GM12878 (cell line): ENCODE results near the gene ZNF581. TPM values are rescaled to one million over a fixed set of nuclear protein-coding genes. Genes with fewer than 3 reads are reported as not detected.

Source experiments
- ATAC-seq: fragments of 200-7000 bp; cut with Tn5 transposase; 3 replicates; pipeline ENCODE4 v1.9.1; 2020; ENCODE audit warnings: mild to moderate bottlenecking, moderate library complexity
- BruUV-seq: library from RNA; stranded (reverse); fragments of 400-500 nt; replicated peaks from 2 replicates; lab custom pipeline; 2021; lab: Mats Ljungman, UMichigan
- CTCF ChIA-PET: fragments of 300-600 bp; sonication (Branson Sonifier 250); formaldehyde crosslinking; extraction: SDS; loops from one replicate; lab custom pipeline; 2021; ENCODE audit warnings: inconsistent platforms; lab: Yijun Ruan, JAX
- POLR2A ChIA-PET: fragments of 350-600 bp; formaldehyde crosslinking; extraction: SDS; loops from one replicate; lab custom pipeline; 2021; ENCODE audit warnings: inconsistent platforms; lab: Charles Lee
- RAD21 ChIA-PET: fragments of 300-600 bp; sonication (Branson Sonifier 250); formaldehyde crosslinking; loops from one replicate; lab custom pipeline; 2023; ENCODE audit warnings: antibody characterized with exemption; ENCODE audit not compliant: unreplicated experiment; lab: Charles Lee
- SMC1A ChIA-PET: fragments of 300-600 bp; sonication (Branson Sonifier 250); formaldehyde crosslinking; loops from one replicate; lab custom pipeline; 2023; ENCODE audit not compliant: unreplicated experiment, uncharacterized antibody; lab: Charles Lee
- DNase-seq: peaks from one replicate; pipeline ENCODE4 v3.0.0-alpha.2; 2011; ENCODE audit warnings: low read depth, low spot score
- FAIRE-seq: peaks from 3 replicates; lab custom pipeline; 2011; peaks lifted over from hg19 to GRCh38; lab: Jason Lieb, UNC
- H2AFZ ChIP-seq: 2 replicates; pipeline ENCODE4 v1.6.0; 2011; ENCODE audit warnings: low read depth, low read length, control low read depth; ENCODE audit not compliant: control insufficient read depth
- H3K27ac ChIP-seq: 2 replicates; pipeline ENCODE4 v1.5.1; 2011; ENCODE audit warnings: control low read depth; ENCODE audit not compliant: control insufficient read depth, insufficient read depth
- H3K27me3 ChIP-seq, 2 experiments: replicated peaks in 1 of 2; 2 replicates each; pipeline versions ENCODE4 v1.6.0 to v1.6.1; 2011; ENCODE audit warnings: low read length in 1 of 2; ENCODE audit not compliant: control insufficient read depth in 2 of 2, insufficient read depth in 2 of 2
- H3K36me3 ChIP-seq, 2 experiments: 2 replicates each; pipeline ENCODE4 v1.5.1; 2011; ENCODE audit warnings: low read length in 1 of 2; ENCODE audit not compliant: control insufficient read depth in 2 of 2, insufficient read depth in 2 of 2
- H3K4me1 ChIP-seq: 2 replicates; pipeline ENCODE4 v1.6.1; 2011; ENCODE audit warnings: mild to moderate bottlenecking, low read length, moderate library complexity, mixed read lengths; ENCODE audit not compliant: control insufficient read depth, insufficient read depth
- H3K4me2 ChIP-seq: 2 replicates; pipeline ENCODE4 v1.6.0; 2011; ENCODE audit warnings: control low read depth; ENCODE audit not compliant: control insufficient read depth, insufficient read depth
- H3K4me3 ChIP-seq: fragments of 200-600 bp; sonication (generic); 2 replicates; pipeline ENCODE4 v1.5.1; 2016
- H3K79me2 ChIP-seq: 2 replicates; pipeline ENCODE4 v1.6.0; 2011; ENCODE audit warnings: low read length; ENCODE audit not compliant: control insufficient read depth, insufficient read depth
- H3K9ac ChIP-seq: 2 replicates; pipeline ENCODE4 v1.8.0; 2011; ENCODE audit warnings: low read length, control low read depth, mixed read lengths; ENCODE audit not compliant: control insufficient read depth, insufficient read depth
- H3K9me3 ChIP-seq: replicated peaks from 3 replicates; pipeline ENCODE4 v1.5.1; 2011; ENCODE audit warnings: mild to moderate bottlenecking, low read length; ENCODE audit not compliant: control insufficient read depth, insufficient read depth
- H4K20me1 ChIP-seq: 2 replicates; pipeline ENCODE4 v1.6.0; 2011; ENCODE audit not compliant: control insufficient read depth, insufficient read depth
- CREM ChIP-seq: IDR thresholded peaks from 2 replicates; pipeline ENCODE4 v1.6.1; 2014; ENCODE audit warnings: antibody characterized with exemption, low read depth
- FOS ChIP-seq: IDR thresholded peaks from 3 replicates; pipeline ENCODE4 v1.6.1; 2011; ENCODE audit warnings: borderline replicate concordance; ENCODE audit not compliant: insufficient read length; ENCODE audit errors: extremely low read depth
- FOXK2 ChIP-seq: fragments of 450-650 bp; IDR thresholded peaks from 2 replicates; pipeline ENCODE4 v1.6.1; 2017; ENCODE audit warnings: mild to moderate bottlenecking, moderate library complexity
- GATAD2B ChIP-seq: fragments of 450-650 bp; conservative IDR thresholded peaks from 2 replicates; pipeline ENCODE4 v1.6.1; 2017; ENCODE audit warnings: low read depth, mild to moderate bottlenecking, moderate library complexity
- HDGF ChIP-seq: fragments of 450-650 bp; IDR thresholded peaks from 2 replicates; pipeline ENCODE4 v1.6.1; 2016; ENCODE audit warnings: antibody characterized with exemption
- KAT2A ChIP-seq: conservative IDR thresholded peaks from 2 replicates; pipeline ENCODE4 v1.6.1; 2011; ENCODE audit warnings: low read depth, low read length; ENCODE audit not compliant: control insufficient read depth
- MEF2A ChIP-seq: IDR thresholded peaks from 2 replicates; pipeline ENCODE4 v1.6.1; 2011; ENCODE audit warnings: low read depth, mild to moderate bottlenecking, low read length, moderate library complexity; ENCODE audit not compliant: insufficient read depth
- MEF2B ChIP-seq: fragments of 450-650 bp; IDR thresholded peaks from 2 replicates; pipeline ENCODE4 v1.6.1; 2018; ENCODE audit warnings: mild to moderate bottlenecking, moderate library complexity; ENCODE audit not compliant: partially characterized antibody, poor library complexity, severe bottlenecking
- PML ChIP-seq: IDR thresholded peaks from 2 replicates; pipeline ENCODE4 v1.6.1; 2012; ENCODE audit warnings: low read length, inconsistent platforms
- POLR2A ChIP-seq: IDR thresholded peaks from 2 replicates; pipeline ENCODE4 v1.6.1; 2011; ENCODE audit warnings: low read depth, mild to moderate bottlenecking, low read length
- RAD21 ChIP-seq: IDR thresholded peaks from 2 replicates; pipeline ENCODE4 v1.6.1; 2011; ENCODE audit warnings: mild to moderate bottlenecking, low read depth, low read length, moderate library complexity; ENCODE audit not compliant: insufficient read depth
- RBBP5 ChIP-seq: fragments of 200-600 bp; sonication (generic); conservative IDR thresholded peaks from 2 replicates; pipeline ENCODE4 v1.6.1; 2016
- RELB ChIP-seq: fragments of 450-650 bp; IDR thresholded peaks from 2 replicates; pipeline ENCODE4 v1.6.1; 2017; ENCODE audit warnings: low read depth, mild to moderate bottlenecking, moderate library complexity
- REST ChIP-seq: IDR thresholded peaks from 2 replicates; pipeline ENCODE4 v1.6.1; 2012; ENCODE audit warnings: mild to moderate bottlenecking, low read depth, low read length
- RFX5 ChIP-seq: IDR thresholded peaks from 2 replicates; pipeline ENCODE4 v1.6.1; 2011; ENCODE audit warnings: low read depth, low read length, improper control_type of control experiment
- RUNX3 ChIP-seq: IDR thresholded peaks from 2 replicates; pipeline ENCODE4 v1.6.1; 2012; ENCODE audit warnings: low read length, inconsistent platforms
- SIN3A ChIP-seq: IDR thresholded peaks from 2 replicates; pipeline ENCODE4 v1.6.1; 2012; ENCODE audit warnings: low read depth, low read length, improper control_type of control experiment
- ZNF24 ChIP-seq: fragments of 450-650 bp; IDR thresholded peaks from 2 replicates; pipeline ENCODE4 v1.6.1; 2017; ENCODE audit warnings: antibody characterized with exemption, mild to moderate bottlenecking
- ZSCAN29 ChIP-seq: fragments of 450-650 bp; IDR thresholded peaks from 2 replicates; pipeline ENCODE4 v1.6.1; 2017; ENCODE audit warnings: mild to moderate bottlenecking, moderate library complexity
- WGBS: methylation state at CpG from one replicate; pipeline ENCODE4 v1.1.6; 2016; ENCODE audit warnings: low lambda C conversion rate; ENCODE audit not compliant: insufficient replicate concordance, insufficient coverage; ENCODE audit errors: missing lambda C conversion rate; 5-methylcytosine and 5-hydroxymethylcytosine counted together
- in situ Hi-C: fragments of 300-500 bp; cut with MboI; formaldehyde crosslinking; loops from 9 replicates; pipeline ENCODE4 v1.14.3; 2018; ENCODE audit warnings: mixed read lengths
- intact Hi-C: fragments of 100-400 bp; cut with micrococcal nuclease; formaldehyde crosslinking; loops from one replicate; pipeline ENCODE4 v1.14.2; 2022; ENCODE audit not compliant: unreplicated experiment
- polyA plus RNA-seq, 11 experiments: library from polyadenylated mRNA; depleted of rRNA in 4 of 11; unstranded in 6 of 11; stranded (reverse) in 5 of 11; fragments of >200 nt; fragmentation: Nextera tagmentation in 4 of 11; fragmentation: Illumina TruSeq in 1 of 11; extraction: Ambion mirVana in 4 of 11; extraction: Trizol in 1 of 11; gene quantifications; 1 replicate in 1 of 11; 2 replicates in 10 of 11; pipeline versions ENCODE4 v1.2.1 to v1.2.3, GENCODE V29; 2011 to 2016; ENCODE audit warnings: inconsistent platforms in 2 of 11, missing spikeins in 2 of 11, low read depth in 1 of 11
- total RNA-seq, 4 experiments: library from RNA; depleted of rRNA in 3 of 4; stranded (reverse); fragments of >200 nt in 3 of 4; fragmentation: Illumina TruSeq in 1 of 4; extraction: Trizol in 1 of 4; gene quantifications; 2 replicates each; pipeline versions ENCODE4 v1.2.1 to v1.2.3, GENCODE V29; 2013 to 2021

Gene ZNF581
- total and polyA plus RNA-seq, 10 of the 15 experiments (the other 5 are each of a cell fraction or from before 2014, with no cell fraction given), result 4.7 to 45.4 (median 22.2) TPM

- peak; percentile 52 for TF ChIP-seq MEF2B
- TF ChIP-seq CREM, result 0 out of 2 replicates have a peak, but pooled peaks have one; percentile 29
- no peak for TF ChIP-seq ZNF24
- TF ChIP-seq PML, result peak; percentile 35; the same call in 1 of the 2 replicates
- peak; percentile 74; the same call in 1 of the 2 replicates for TF ChIP-seq RFX5
- no peak for TF ChIP-seq FOXK2
- no peak for TF ChIP-seq FOS
- peak; percentile 69 for TF ChIP-seq RAD21
- peak; percentile 51; the same call in 1 of the 2 replicates for TF ChIP-seq GATAD2B
- no peak for TF ChIP-seq RBBP5
- TF ChIP-seq ZSCAN29, result no peak; the same call in 1 of the 2 replicates
Observed at GRCh38 chr19:55605637-55606470, 37.6 kb upstream of the ZNF581 start, which contains the start of gene ZNF865 (continued).

GRCh38 chr19:55606471-55606787 lies 37.0 kb upstream of the ZNF581 start:
- POLR2A ChIA-PET, result interaction anchor here (0.6 to 2.4 kb wide), 13 partner anchors 18 to 199 kb away, joined by 3 to 21 read pairs (median 4); partner anchors contain the start of genes UBE2S, ZNF580, ZNF628 and ZNF784
- Histone ChIP-seq H3K4me2 (peak overlapping the region; percentile 86), H3K27ac (peak overlapping the region; percentile 90; the same call in 1 of the 2 replicates), H3K27me3 (no peaks in the 10 kb centered on the region), H3K36me3 (peaks cover 0 to 12% of the 10 kb centered on the region in 2 experiments), H3K9me3 (peaks cover 2% of the 10 kb centered on the region; the same call in 1 of the 3 replicates), H3K4me3 (peak overlapping the region; percentile 69), H4K20me1 (no peaks in the 10 kb centered on the region), H3K9ac (peak overlapping the region; percentile 77), H3K79me2 (peaks cover 29% of the 10 kb centered on the region), H3K4me1 (peaks cover 4% of the 10 kb centered on the region; the same call in 1 of the 2 replicates), H2AFZ (no peak overlapping the region)
- CTCF ChIA-PET, result interaction anchor here (0.6 to 4.6 kb wide), 22 partner anchors 12 to 267 kb away, joined by 3 to 76 read pairs (median 5); partner anchors contain the start of genes ISOC2, KMT5C, TMEM238 and U2AF2
- DNase-seq, result no peak
- BruUV-seq, result no TSS peak
- intact Hi-C loops, result loop anchor here (1.0 kb wide), 1 partner anchor 89 kb away; no protein-coding TSS in a partner anchor
- no peak for FAIRE-seq
- ATAC-seq, result no peak
- WGBS, result 13% methylated on average over 12 of the region's 12 CpGs
- in situ Hi-C loops, result no loop called here
- SMC1A ChIA-PET, result interaction anchor here (0.8 to 2.2 kb wide), 13 partner anchors 8 to 130 kb away, joined by 3 to 10 read pairs (median 5); partner anchors contain the start of genes ZNF628 and ZNF784
- RAD21 ChIA-PET, result interaction anchor here (0.7 to 3.3 kb wide), 12 partner anchors 14 to 326 kb away, joined by 3 to 29 read pairs (median 4); partner anchors contain the start of genes CCDC106, HSPBP1, ZNF628 and ZNF784
- TF ChIP-seq RUNX3 (peak; percentile 11; the same call in 1 of the 2 replicates), RELB (peak; percentile 5; the same call in 1 of the 2 replicates), KAT2A (no peak), HDGF (peak; percentile 92; the same call in 1 of the 2 replicates), MEF2A (no peak), SIN3A (peak; percentile 17; the same call in 1 of the 2 replicates), REST (no peak), POLR2A (peak; percentile 36; the same call in 1 of the 2 replicates)
